AG04449 (cell line): Measurements from ENCODE around the gene KRTAP22-2.

ENCODE experiments used
- CTCF ChIA-PET: fragments of 350-600 bp; formaldehyde crosslinking; extraction: SDS; loops from one replicate; lab custom pipeline; 2021; ENCODE audit warnings: antibody characterized with exemption; lab: Yijun Ruan, JAX
- POLR2A ChIA-PET: fragments of 400-600, 350-600 bp; formaldehyde crosslinking; extraction: SDS; loops from one replicate; lab custom pipeline; 2020; ENCODE audit warnings: antibody characterized with exemption, inconsistent platforms; lab: Yijun Ruan, JAX
- DNase-seq: peaks from one replicate; pipeline ENCODE4 v3.0.0-alpha.2; 2010; ENCODE audit warnings: low read depth, low spot score
- H3K4me3 ChIP-seq: 2 replicates; pipeline ENCODE4 v1.5.1; 2011; ENCODE audit warnings: low read depth, mild to moderate bottlenecking, control low read depth, low read length
- CTCF ChIP-seq: IDR thresholded peaks from one replicate; pipeline ENCODE4 v1.5.1; 2011; ENCODE audit warnings: mild to moderate bottlenecking, moderate library complexity, low read length, control low read depth, inconsistent platforms; ENCODE audit not compliant: insufficient read depth; ENCODE audit errors: missing control alignments

The KRTAP22-2 gene

GRCh38 chr21:30580132-30580531, 10.1 kb downstream of the KRTAP22-2 start:
- CTCF ChIA-PET: no interaction called here
- POLR2A ChIA-PET: no interaction called here
- no peak for TF ChIP-seq CTCF
- H3K4me3 ChIP-seq: no peak overlapping the region
- DNase-seq: no peak

GRCh38 chr21:30579346-30579745, 10.9 kb downstream of the KRTAP22-2 start:
- DNase-seq: no peak
- ChIA-PET POLR2A (no interaction called here), CTCF (no interaction called here)
- H3K4me3 ChIP-seq: no peak overlapping the region
- TF ChIP-seq CTCF: no peak

- no peak overlapping the region for H3K4me3 ChIP-seq
- ChIA-PET CTCF (no interaction called here), POLR2A (no interaction called here)
- TF ChIP-seq CTCF: no peak
- DNase-seq: no peak
Observed at GRCh38 chr21:30577766-30578165, 12.4 kb downstream of the KRTAP22-2 start.

- POLR2A ChIA-PET: no interaction called here
- no peak overlapping the region for H3K4me3 ChIP-seq
- no peak for TF ChIP-seq CTCF
- no peak for DNase-seq
- CTCF ChIA-PET: no interaction called here
Observed at GRCh38 chr21:30567617-30568016, 22.6 kb downstream of the KRTAP22-2 start.

GRCh38 chr21:30563630-30564029, 26.6 kb downstream of the KRTAP22-2 start:
- no peak for DNase-seq
- no peak for TF ChIP-seq CTCF
- CTCF ChIA-PET: no interaction called here
- H3K4me3 ChIP-seq: no peak overlapping the region
- POLR2A ChIA-PET: no interaction called here

- H3K4me3 ChIP-seq: no peak overlapping the region
- POLR2A ChIA-PET: no interaction called here
- TF ChIP-seq CTCF: no peak
- CTCF ChIA-PET: no interaction called here
- DNase-seq: no peak
Observed at GRCh38 chr21:30563072-30563471, 27.1 kb downstream of the KRTAP22-2 start.
